Measurements from ENCODE around the gene GALNT9. TPM values are rescaled to one million over a fixed set of nuclear protein-coding genes. Genes with fewer than 3 reads are reported as not detected.

GALNT9 gene
- polyA plus RNA-seq, 1 donor from 2014 or later, result 13.5 TPM

DNA sequence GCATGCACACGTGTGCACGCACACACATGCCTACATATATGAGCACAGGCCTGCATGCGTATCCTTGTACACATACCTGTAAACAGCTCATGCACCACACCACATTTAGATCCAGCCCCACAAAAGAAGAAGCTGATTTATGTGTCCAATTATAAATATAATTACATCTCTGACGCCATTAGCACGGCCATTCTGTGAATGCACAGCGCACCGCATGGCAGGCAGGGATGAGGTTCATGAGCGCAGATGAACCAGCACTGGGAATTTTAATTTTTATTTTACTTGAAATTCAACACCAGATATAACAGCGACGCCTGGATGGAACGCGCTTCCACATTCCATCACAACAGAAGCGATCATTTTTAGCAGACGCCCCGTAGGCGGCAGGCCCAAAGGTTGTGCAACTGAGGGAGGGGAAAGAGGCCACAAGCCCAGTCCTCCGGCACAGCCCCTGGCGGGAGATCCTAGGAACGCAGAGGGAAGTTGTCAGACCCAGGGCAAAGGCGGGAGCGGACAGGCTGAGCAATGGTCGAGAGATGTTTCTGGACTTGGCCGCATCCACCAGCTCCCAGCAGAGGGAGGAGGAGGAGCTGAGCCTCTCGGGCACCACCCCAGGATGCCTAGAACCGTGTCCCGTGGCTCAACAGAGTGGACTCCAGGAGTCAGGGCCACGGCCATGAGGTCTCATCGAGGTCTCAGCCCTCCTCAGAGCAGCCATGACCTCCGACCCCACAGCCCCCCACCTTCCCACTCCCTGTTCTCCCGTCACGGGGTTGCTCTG, 37.9 kb upstream of the GALNT9 start:
- Histone ChIP-seq H3K9me3 (ENCODE audit: low read length) (no peaks in the 10 kb centered on the region), H3K27me3 (ENCODE audit: insufficient read depth, low read depth, low read length) (no peaks in the 10 kb centered on the region), H2AFZ (ENCODE audit: low read depth, low read length) (no peak overlapping the region), H3K4me3 (ENCODE audit: low read length) (no peak overlapping the region), H3K36me3 (ENCODE audit: insufficient read depth, low read length) (no peaks in the 10 kb centered on the region), H3K9ac (ENCODE audit: low read length) (peak overlapping the region; percentile 24), H3K9me2 (ENCODE audit: insufficient read depth, low read length) (no peaks in the 10 kb centered on the region), H3K79me2 (replicated peaks; ENCODE audit: insufficient read depth, low read length) (no peaks in the 10 kb centered on the region), H3K4me2 (ENCODE audit: low read length) (no peak overlapping the region), H4K20me1 (ENCODE audit: insufficient read depth) (no peaks in the 10 kb centered on the region), H3K27ac (ENCODE audit: low read length) (no peak overlapping the region), H3F3A (ENCODE audit: insufficient read depth, low read length, poor library complexity, severe bottlenecking) (no peaks in the 10 kb centered on the region)
- TF ChIP-seq EZH2 (IDR thresholded peaks at IDR 0.05; ENCODE audit: borderline replicate concordance, insufficient read depth, low read length, poor library complexity, severe bottlenecking) (no peak), POLR2AphosphoS5 (IDR thresholded peaks at IDR 0.05) (no peak), RAD21 (conservative IDR thresholded peaks at IDR 0.05) (no peak), TAF1 (IDR thresholded peaks at IDR 0.05; ENCODE audit: low read depth) (no peak), MXI1 (conservative IDR thresholded peaks at IDR 0.05; ENCODE audit: poor library complexity, severe bottlenecking) (no peak), SMC3 (conservative IDR thresholded peaks at IDR 0.05; ENCODE audit: poor library complexity) (no peak), EP300 (conservative IDR thresholded peaks at IDR 0.05; ENCODE audit: poor library complexity, severe bottlenecking) (no peak)
- TF ChIP-seq, protein P1, sequence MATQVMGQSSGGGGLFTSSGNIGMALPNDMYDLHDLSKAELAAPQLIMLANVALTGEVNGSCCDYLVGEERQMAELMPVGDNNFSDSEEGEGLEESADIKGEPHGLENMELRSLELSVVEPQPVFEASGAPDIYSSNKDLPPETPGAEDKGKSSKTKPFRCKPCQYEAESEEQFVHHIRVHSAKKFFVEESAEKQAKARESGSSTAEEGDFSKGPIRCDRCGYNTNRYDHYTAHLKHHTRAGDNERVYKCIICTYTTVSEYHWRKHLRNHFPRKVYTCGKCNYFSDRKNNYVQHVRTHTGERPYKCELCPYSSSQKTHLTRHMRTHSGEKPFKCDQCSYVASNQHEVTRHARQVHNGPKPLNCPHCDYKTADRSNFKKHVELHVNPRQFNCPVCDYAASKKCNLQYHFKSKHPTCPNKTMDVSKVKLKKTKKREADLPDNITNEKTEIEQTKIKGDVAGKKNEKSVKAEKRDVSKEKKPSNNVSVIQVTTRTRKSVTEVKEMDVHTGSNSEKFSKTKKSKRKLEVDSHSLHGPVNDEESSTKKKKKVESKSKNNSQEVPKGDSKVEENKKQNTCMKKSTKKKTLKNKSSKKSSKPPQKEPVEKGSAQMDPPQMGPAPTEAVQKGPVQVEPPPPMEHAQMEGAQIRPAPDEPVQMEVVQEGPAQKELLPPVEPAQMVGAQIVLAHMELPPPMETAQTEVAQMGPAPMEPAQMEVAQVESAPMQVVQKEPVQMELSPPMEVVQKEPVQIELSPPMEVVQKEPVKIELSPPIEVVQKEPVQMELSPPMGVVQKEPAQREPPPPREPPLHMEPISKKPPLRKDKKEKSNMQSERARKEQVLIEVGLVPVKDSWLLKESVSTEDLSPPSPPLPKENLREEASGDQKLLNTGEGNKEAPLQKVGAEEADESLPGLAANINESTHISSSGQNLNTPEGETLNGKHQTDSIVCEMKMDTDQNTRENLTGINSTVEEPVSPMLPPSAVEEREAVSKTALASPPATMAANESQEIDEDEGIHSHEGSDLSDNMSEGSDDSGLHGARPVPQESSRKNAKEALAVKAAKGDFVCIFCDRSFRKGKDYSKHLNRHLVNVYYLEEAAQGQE (IDR thresholded peaks at IDR 0.05; ENCODE audit: borderline replicate concordance), result no peak
- TF ChIP-seq, protein P2, sequence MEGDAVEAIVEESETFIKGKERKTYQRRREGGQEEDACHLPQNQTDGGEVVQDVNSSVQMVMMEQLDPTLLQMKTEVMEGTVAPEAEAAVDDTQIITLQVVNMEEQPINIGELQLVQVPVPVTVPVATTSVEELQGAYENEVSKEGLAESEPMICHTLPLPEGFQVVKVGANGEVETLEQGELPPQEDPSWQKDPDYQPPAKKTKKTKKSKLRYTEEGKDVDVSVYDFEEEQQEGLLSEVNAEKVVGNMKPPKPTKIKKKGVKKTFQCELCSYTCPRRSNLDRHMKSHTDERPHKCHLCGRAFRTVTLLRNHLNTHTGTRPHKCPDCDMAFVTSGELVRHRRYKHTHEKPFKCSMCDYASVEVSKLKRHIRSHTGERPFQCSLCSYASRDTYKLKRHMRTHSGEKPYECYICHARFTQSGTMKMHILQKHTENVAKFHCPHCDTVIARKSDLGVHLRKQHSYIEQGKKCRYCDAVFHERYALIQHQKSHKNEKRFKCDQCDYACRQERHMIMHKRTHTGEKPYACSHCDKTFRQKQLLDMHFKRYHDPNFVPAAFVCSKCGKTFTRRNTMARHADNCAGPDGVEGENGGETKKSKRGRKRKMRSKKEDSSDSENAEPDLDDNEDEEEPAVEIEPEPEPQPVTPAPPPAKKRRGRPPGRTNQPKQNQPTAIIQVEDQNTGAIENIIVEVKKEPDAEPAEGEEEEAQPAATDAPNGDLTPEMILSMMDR (IDR thresholded peaks at IDR 0.05; ENCODE audit: poor library complexity, severe bottlenecking), result no peak

DNA sequence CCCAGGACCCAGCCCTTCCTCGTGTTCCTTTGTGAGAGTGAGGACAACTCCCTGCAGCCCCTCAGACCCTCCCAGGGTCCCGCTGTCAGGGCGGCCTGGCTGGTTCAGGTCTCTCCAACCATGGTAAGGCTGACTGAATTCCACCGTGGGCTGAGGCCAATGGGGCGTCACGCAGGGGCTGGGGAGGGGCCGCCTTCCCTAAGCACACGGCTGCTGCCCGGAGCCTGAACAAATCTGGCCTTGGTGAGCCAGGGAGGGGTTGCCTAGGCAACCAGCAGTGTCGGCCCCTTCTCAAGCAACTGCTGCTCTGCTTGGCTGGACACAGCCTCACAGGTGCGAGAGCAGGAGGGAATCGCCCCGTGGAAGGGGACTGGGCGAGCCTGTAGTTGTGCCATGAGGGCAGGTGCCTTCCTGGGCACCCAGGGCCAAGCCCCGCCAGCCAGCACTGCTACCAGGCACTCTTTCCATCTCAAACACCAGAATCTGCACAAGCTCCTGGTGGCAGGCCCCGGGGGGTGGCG, 37.0 kb upstream of the GALNT9 start:
- H4K20me1 ChIP-seq (ENCODE audit: insufficient read depth), result no peaks in the 10 kb centered on the region
- H3K27ac ChIP-seq (ENCODE audit: low read length), result peak overlapping the region; percentile 32
- TF ChIP-seq MXI1 (conservative IDR thresholded peaks at IDR 0.05; ENCODE audit: poor library complexity, severe bottlenecking) (peak; percentile 17), TAF1 (IDR thresholded peaks at IDR 0.05; ENCODE audit: low read depth) (no peak)
- no peaks in the 10 kb centered on the region for H3F3A ChIP-seq (ENCODE audit: insufficient read depth, low read length, poor library complexity, severe bottlenecking)
- H3K27me3 ChIP-seq (ENCODE audit: insufficient read depth, low read depth, low read length), result no peaks in the 10 kb centered on the region
- no peak overlapping the region for H3K4me3 ChIP-seq (ENCODE audit: low read length)
- no peaks in the 10 kb centered on the region for H3K9me2 ChIP-seq (ENCODE audit: insufficient read depth, low read length)
- no peak overlapping the region for H3K4me2 ChIP-seq (ENCODE audit: low read length)
- H3K9me3 ChIP-seq (ENCODE audit: low read length), result no peaks in the 10 kb centered on the region
- H3K79me2 ChIP-seq (replicated peaks; ENCODE audit: insufficient read depth, low read length), result no peaks in the 10 kb centered on the region
- no peak overlapping the region for H2AFZ ChIP-seq (ENCODE audit: low read depth, low read length)
- no peaks in the 10 kb centered on the region for H3K36me3 ChIP-seq (ENCODE audit: insufficient read depth, low read length)
- peak overlapping the region; percentile 24 for H3K9ac ChIP-seq (ENCODE audit: low read length)
